ENCODE results near the gene COLEC11.

DNA sequence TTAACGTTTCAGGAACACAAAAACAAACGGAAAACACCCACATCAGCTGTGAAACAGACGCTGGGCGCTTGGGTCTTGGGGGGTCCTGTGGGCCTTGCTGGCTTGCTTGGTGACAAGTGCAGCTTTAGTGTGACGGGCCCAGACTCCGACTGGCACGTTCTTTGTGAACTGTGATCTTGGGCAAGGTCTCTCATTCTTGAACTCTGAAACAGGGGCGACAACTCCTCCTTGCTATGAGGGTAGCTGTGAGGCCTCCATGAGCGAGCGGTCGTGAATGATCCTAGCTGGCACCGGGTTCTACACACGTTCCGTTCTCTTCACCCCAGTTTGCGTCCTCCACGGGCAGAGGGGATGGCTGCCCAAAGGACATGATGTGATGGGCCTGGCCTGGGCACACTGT, 8.7 kb upstream of the COLEC11 start:
- no peak for TF ChIP-seq POLR2A (IDR thresholded peaks at IDR 0.05; ENCODE audit: low read length)
- no peak for TF ChIP-seq GATA1 (IDR thresholded peaks at IDR 0.05; ENCODE audit: low read depth, low read length)

All from erythroblast (primary cell).